Muscle layer of duodenum (tissue), 2 donors: ENCODE results near the gene EIF4E2.
"Not testable (repeated sequence)": the region's sequence is repeated elsewhere in the genome, so short reads cannot be mapped to it uniquely, and the experiment has no call there.

ENCODE experiments used
- H3K27ac ChIP-seq: one replicate; pipeline ENCODE4 v1.7.0; 2013; ENCODE audit warnings: mild to moderate bottlenecking, low read length
- H3K27me3 ChIP-seq: one replicate; pipeline ENCODE4 v1.7.0; 2013; ENCODE audit warnings: low read depth, mild to moderate bottlenecking, control low read depth, low read length
- H3K36me3 ChIP-seq, 2 donors: one replicate each; pipeline ENCODE4 v1.7.0; 2013; ENCODE audit warnings: low read length in 2 of 2, control low read depth in 1 of 2, mild to moderate bottlenecking in 1 of 2; ENCODE audit not compliant: insufficient read depth in 2 of 2, control insufficient read depth in 1 of 2
- H3K4me1 ChIP-seq, 2 donors: one replicate each; pipeline ENCODE4 v1.7.0; 2013; ENCODE audit warnings: low read length in 2 of 2, mild to moderate bottlenecking in 2 of 2, control low read depth in 1 of 2, moderate library complexity in 1 of 2; ENCODE audit not compliant: insufficient read depth in 2 of 2, control insufficient read depth in 1 of 2
- H3K4me3 ChIP-seq, 2 donors: one replicate each; pipeline ENCODE4 v1.7.0; 2013; ENCODE audit warnings: low read length in 2 of 2, low read depth in 1 of 2, mild to moderate bottlenecking in 1 of 2
- H3K9me3 ChIP-seq, 2 donors: one replicate each; pipeline ENCODE4 v1.7.0; 2013; ENCODE audit warnings: low read length in 2 of 2, control low read depth in 1 of 2, mild to moderate bottlenecking in 1 of 2; ENCODE audit not compliant: control insufficient read depth in 1 of 2
- donor health status: healthy.

Gene EIF4E2

GRCh38 chr2:232532419-232532818, 18.1 kb upstream of the EIF4E2 start:
- Histone ChIP-seq H3K9me3 (no peaks in the 10 kb centered on the region), H3K4me1 (no peaks in the 10 kb centered on the region), H3K27me3 (peaks cover 5% of the 10 kb centered on the region), H3K36me3 (no peaks in the 10 kb centered on the region), H3K27ac (no peak overlapping the region), H3K4me3 (no peak overlapping the region)

- H3K4me1 ChIP-seq, H3K4me3 ChIP-seq, H3K36me3 ChIP-seq, H3K9me3 ChIP-seq, H3K27ac ChIP-seq, H3K27me3 ChIP-seq: not testable (repeated sequence)
Measured at GRCh38 chr2:232532821-232533220, 17.7 kb upstream of the EIF4E2 start.

DNA sequence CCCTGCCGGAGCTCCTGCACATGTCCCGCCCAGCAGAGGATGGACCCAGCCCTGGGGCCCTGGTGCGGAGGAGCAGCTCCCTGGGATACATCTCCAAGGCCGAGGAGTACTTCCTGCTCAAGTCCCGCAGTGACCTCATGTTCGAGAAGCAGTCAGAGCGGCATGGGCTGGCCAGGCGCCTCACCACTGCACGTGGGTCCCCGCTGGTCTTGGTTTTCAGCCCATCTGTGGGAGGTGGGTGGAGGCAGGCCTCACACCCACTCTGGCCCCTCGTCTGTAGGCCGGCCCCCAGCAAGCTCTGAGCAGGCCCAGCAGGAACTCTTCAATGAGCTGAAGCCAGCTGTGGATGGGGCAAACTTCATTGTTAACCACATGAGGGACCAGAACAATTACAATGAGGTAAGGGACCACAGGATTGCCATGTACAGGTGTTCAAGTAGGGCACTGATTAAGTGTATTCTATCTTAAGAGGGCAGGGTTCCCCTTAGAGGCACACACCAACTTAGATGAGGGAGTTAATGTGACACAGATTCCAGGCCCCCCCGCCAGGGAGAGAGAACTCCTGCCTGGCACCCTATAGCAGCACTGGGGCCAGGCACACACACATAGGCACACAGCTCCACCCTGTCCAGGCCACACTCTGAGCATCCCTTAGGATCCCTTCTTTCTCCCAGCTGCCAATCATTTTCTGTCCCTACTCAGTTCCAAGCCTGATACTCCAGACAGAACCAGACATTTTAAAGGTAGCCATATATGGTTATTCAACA, 16.4 kb upstream of the EIF4E2 start:
- Histone ChIP-seq H3K27ac (no peak overlapping the region), H3K27me3 (peaks cover 5% of the 10 kb centered on the region), H3K36me3 (no peaks in the 10 kb centered on the region), H3K4me1 (no peaks in the 10 kb centered on the region), H3K9me3 (no peaks in the 10 kb centered on the region), H3K4me3 (no peak overlapping the region)

- no peaks in the 10 kb centered on the region for H3K4me1 ChIP-seq
- no peaks in the 10 kb centered on the region for H3K36me3 ChIP-seq
- H3K27ac ChIP-seq, result no peak overlapping the region
- no peak overlapping the region for H3K4me3 ChIP-seq
- H3K9me3 ChIP-seq, result no peaks in the 10 kb centered on the region
- peaks cover 4% of the 10 kb centered on the region for H3K27me3 ChIP-seq
Measured at GRCh38 chr2:232534940-232535651, 15.4 kb upstream of the EIF4E2 start.

DNA sequence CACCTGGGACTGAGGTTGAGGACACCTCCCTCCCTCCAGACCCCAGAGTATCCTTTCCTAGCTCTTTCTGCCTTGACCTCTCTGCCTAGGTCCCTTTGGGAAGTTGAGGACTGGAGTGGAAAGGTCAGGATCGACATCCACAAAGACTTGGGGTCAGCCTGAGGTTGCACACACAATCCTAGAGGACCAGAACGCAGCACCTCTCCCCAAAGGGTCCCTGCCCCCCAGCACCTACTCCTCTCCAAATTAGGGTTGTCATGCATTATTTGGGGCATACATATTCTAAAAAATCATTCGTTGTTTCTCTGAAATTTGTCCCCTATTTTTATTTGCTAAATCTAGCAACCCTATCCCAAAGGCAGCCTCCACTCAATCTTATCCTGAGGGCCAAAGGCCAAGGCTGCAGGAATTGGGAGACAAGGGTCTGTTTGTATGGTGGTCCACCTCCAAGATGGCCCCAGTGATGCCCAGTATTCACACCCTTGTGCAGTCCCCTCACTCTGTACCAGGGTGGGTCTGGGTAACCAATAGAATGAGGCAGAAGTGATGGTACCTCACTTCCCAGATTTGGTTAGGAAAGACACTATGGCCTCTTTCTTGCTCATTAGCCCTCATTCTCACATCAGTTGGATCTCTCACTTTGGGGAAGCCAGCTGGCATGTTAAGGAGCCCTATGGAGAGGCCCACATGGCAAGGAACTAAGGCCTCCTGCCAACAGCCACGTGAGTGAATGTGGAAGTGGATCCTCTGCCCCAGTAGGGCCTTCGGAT, 14.5 kb upstream of the EIF4E2 start:
- Histone ChIP-seq H3K27ac (no peak overlapping the region), H3K9me3 (no peaks in the 10 kb centered on the region), H3K4me1 (no peaks in the 10 kb centered on the region), H3K27me3 (no peaks in the 10 kb centered on the region), H3K36me3 (no peaks in the 10 kb centered on the region), H3K4me3 (no peak overlapping the region)

DNA sequence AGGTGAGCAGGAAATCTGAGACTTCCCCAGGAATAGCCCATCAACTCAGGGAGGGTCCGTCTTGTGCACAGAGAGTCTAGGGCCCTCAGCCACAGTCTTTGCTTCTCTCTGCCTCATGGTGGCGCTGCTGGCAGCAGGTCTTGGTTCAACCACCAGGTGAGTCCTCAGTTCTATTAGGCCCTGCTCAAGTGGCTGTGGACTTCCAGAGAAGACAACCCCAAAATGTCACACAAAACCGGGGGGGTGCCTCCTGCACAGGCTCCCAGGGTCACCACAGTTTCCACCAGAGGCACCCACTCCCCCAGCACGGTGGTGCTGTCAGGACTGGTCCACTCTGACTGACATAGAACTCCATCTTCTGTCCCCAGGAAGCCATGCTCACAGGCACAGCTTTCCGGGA, 13.4 kb upstream of the EIF4E2 start:
- Histone ChIP-seq H3K4me3 (no peak overlapping the region), H3K36me3 (no peaks in the 10 kb centered on the region), H3K4me1 (no peaks in the 10 kb centered on the region), H3K9me3 (no peaks in the 10 kb centered on the region), H3K27ac (no peak overlapping the region), H3K27me3 (no peaks in the 10 kb centered on the region)

- Histone ChIP-seq H3K27ac (no peak overlapping the region), H3K27me3 (no peaks in the 10 kb centered on the region), H3K4me1 (no peaks in the 10 kb centered on the region), H3K36me3 (no peaks in the 10 kb centered on the region), H3K9me3 (no peaks in the 10 kb centered on the region), H3K4me3 (no peak overlapping the region)
Measured at GRCh38 chr2:232537499-232537898, 13.0 kb upstream of the EIF4E2 start.

DNA sequence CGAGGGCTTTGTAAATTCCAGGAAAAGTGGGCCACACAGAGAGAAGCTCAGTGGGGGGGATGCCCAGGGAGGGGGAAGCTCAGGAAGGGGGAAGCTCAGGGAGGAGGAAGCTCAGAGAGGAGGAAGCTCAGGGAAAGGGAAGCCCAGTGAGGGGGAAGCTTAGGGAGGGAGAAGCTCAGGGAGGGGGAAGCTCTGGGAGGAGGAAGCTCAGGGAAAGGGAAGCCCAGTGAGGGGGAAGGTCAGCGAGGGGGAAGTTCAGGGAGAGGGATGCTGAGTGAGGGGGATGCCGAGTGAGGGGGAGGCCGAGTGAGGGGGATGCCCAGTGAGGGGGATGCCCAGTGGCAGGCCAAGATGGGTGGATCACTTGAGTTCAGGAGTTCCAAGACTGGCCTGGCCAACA, 11.8 kb upstream of the EIF4E2 start:
- Histone ChIP-seq H3K4me3 (no peak overlapping the region), H3K27me3 (no peaks in the 10 kb centered on the region), H3K36me3 (no peaks in the 10 kb centered on the region), H3K4me1 (no peaks in the 10 kb centered on the region), H3K9me3 (no peaks in the 10 kb centered on the region), H3K27ac (no peak overlapping the region)

DNA sequence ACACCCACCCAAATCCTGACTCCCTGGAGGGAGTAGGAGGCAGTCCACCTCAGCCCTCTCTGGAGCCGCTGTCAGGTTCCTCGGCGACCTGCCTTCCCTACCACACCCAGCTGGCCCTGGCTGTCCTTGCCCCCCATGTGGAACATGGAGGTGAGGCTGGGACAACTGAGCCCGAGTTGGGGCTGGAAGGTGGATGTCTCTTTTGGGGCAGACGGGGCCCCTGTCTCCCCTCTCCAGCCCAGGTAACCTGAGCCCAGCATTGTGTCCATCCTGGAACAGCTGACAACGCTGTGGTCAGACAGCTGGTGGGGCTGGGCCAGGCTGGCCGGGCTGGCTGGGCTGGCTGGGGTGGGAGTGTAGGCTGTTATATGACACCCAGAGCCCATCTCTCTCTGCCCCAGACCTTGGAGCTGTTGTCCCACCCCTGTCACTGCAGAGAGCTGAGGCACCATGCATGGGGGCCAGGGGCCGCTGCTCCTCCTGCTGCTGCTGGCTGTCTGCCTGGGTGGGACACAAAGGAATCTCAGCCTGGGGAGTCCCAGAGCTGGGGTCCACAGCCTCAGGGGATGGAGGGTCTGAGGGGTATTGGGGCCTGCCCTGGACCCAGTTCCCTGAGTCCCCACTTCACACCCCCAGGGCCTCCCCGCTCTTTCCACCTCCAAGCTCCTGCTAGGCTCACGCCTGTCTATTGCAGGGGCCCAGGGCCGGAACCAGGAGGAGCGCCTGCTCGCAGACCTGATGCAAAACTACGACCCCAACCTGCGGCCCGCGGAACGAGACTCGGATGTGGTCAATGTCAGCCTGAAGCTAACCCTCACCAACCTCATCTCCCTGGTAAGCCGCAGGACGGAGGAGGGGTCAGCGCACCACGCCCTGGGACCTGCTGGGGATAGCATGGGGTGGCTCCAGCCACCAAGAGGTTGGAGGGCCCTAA, 10.9 kb upstream of the EIF4E2 start, which contains the start of gene CHRNG:
CHRNG (plus strand) TSS at position 395 of the 934 bp plus-strand sequence; CDS start at position 451, 56 bp downstream.
- Histone ChIP-seq H3K4me1 (no peaks in the 10 kb centered on the region), H3K4me3 (no peak within 1 kb of the TSS), H3K36me3 (no peaks in the 10 kb centered on the region), H3K9me3 (no peaks in the 10 kb centered on the region), H3K27me3 (no peaks in the 10 kb centered on the region), H3K27ac (no peak within 1 kb of the TSS)

DNA sequence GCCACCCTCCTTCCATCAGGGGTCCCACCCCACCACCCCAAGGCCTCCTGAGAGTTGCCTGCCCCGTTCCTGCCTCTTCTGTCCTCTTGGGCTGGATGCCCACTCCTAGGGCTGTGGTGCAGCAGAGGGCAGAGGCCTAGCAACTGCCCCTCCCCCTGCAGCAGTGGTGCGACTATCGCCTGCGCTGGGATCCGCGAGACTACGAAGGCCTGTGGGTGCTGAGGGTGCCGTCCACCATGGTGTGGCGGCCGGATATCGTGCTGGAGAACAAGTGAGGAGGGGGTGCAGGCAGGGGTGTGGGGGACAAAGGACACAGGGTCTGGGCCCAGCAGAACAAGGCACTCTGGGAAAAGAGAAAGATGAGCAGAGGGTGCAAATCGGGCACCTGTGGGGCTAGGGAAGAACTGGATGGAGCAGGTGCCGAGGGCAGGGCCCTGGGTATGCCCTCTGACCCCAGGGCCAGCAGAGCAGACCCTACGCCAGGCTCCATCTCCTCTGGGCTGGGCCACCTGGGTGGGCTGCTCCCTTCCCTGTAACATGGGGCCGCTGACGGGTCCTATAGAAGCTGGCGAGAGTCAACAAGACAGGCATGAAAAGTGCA, 9.9 kb upstream of the EIF4E2 start:
- Histone ChIP-seq H3K27me3 (no peaks in the 10 kb centered on the region), H3K27ac (no peak overlapping the region), H3K4me3 (no peak overlapping the region), H3K9me3 (no peaks in the 10 kb centered on the region), H3K36me3 (peaks cover 0 to 3% of the 10 kb centered on the region in 2 donors), H3K4me1 (no peaks in the 10 kb centered on the region)
